GM21367 (cell line): ENCODE measurements around the gene HDAC4.

ENCODE experiments used
- ATAC-seq: cut with Tn5 transposase; IDR thresholded peaks from one replicate; pipeline ENCODE4 v1.9.1; 2021; ENCODE audit not compliant: unreplicated experiment

The HDAC4 gene

DNA sequence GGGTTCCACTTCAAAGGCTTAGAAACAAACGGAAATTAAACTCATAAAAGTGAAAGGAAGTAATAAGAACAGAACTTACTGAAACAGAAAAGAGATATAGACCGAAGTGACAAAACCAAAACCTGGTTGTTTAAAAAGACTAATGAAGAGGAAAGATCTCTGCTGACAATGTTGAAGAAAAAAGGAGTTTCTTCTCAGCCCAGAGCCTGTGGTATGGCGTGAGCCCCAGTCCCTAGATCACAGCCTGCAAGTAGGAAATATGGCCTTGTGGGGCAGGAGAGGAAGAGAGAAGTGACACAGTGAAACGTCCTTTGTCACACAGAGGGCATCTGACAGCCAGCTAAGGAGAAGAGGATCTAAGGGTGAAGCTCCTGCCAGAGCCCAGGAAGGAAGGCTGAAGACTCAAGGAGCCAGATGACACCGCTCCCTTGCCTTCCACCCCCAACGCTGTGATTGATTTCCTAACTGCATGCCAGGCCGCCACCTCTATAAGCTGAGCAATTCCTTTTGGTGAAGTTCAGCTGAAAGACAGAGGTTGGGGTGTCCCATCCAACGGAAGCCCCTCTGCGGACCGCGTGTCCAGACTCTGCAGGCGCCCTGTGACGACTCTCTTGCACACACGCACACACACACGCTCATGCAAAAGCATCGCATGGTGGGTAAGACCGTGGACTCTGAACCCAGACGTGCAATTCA is 141.1 kb downstream of the HDAC4 start:
- peak; percentile 46 for ATAC-seq

DNA sequence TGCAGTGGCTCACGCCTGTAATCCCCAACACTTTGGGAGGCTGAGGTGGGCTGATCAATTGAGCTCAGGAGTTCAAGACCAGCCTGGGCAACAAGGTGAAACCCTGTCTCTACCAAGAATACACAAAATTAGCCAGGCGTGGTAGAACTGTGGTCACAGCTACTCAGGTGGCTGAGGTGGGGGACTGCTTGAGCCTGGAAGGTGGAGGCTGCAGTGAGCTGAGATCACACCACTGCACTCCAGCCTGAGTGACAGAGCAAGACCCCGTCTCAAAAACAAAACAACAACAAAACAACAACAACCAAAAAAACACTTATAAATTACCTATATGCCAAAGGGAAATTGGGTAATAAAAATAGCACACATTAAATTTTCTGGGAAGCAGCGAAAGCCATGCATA is 141.6 kb downstream of the HDAC4 start:
- peak; percentile 55 for ATAC-seq

DNA sequence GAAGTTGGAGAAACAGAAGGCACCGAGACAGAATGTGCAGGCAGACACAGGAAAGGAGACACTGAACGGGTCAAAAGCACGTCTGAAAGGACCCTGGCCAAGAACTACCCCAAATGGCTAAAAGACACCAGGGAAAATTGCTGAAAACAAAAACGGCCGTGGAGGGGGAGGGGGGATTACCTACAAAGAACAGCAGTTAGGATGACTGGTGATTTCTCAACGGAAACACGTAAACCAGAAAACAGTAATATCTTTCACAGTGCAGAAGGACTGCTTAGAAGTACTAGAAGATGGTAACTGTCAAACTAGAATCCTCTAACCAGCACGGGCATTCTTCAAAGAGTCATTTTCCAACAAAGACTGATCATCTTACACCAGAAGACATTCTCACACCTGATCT is 142.6 kb downstream of the HDAC4 start:
- no peak for ATAC-seq

DNA sequence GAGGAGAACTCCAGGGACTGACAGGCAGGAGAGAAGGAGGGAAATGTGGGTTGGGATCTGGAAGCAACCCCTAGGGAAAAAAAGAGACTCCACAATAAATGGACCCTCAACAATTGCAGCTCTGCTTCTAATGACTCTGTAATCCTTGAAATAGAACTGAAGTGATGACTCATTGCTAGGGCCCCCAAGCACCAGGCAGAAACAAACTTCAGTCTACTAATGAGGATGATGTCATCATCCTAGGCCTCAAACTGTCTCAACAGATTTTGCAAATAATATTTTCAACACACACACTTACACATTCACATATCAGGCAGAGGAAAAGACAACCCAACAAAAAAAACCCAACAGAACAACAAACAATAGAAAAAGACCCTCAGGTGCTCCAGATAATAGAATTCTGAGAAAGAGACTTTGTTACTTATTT is 143.3 kb downstream of the HDAC4 start:
- ATAC-seq: no peak

DNA sequence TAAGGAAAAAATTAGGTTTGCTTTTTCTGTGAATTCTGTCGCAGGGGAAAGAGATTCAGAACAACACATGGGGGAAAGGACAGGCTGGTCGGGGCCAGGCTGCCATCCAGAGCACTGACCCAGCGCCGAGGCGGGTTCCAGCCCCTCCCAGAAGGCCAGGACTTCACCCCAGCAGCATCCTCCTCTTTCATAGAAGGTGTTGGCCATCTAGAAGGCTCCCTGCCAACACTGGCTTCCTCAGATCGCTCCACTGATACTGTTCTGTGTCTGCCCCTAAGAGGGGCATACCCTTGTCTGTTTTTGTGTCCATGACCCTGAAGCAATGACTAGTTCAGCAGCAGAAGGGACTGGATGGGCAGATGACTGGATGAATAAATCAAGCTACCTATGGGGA is 144.5 kb downstream of the HDAC4 start:
- ATAC-seq: no peak

DNA sequence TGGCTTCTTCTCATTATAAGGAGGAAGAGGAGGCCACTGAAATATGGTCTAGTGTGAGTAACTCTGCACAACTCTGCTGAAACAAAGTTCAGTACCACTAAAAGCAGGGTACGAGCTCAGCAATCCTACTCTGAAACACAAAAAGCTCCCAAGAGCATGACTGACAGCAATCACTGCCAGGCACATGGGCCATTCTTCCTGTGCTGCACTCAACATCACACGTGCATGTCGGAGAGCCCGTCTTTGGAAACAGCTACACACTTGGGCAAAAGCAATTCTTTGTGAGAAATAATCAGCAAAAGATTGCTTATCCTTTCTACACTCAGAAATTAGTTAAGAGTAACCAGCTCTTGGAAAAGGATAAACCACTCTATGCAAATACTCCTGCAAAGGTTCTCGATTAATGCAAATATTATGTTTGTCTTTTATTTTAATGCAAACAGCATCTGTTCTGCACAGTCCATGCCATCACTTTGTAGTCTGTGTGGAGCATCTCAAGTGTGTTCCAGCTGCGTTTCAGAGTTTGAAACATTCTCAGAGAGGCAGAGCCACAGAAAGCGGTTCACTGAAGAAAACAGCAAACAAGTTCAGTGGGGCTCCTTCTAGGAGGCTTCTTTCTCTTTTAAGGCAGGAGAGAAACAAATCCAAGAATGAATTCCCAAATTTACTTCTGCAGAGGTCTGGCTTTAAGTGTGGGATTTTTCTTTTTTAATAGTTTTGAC is 145.0 kb downstream of the HDAC4 start:
- ATAC-seq: no peak

DNA sequence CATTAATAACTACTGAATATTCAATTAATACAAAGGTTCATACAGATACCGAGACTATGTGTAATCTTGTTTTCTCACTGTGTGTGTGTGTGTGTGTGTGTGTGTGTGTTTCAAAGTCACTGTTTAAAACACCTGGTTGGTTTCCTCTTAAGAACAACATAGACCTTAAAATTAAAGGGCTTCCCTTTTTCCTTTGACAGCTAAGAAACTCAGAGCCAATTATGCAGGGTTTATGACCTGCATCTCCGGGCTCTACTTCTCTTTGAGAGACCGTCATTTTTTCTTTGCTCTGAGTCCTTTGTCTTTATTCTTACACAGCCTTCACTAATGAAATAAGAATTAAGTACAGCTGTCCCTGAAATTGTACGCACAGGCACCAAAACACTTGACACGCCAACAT is 145.6 kb downstream of the HDAC4 start:
- no peak for ATAC-seq

DNA sequence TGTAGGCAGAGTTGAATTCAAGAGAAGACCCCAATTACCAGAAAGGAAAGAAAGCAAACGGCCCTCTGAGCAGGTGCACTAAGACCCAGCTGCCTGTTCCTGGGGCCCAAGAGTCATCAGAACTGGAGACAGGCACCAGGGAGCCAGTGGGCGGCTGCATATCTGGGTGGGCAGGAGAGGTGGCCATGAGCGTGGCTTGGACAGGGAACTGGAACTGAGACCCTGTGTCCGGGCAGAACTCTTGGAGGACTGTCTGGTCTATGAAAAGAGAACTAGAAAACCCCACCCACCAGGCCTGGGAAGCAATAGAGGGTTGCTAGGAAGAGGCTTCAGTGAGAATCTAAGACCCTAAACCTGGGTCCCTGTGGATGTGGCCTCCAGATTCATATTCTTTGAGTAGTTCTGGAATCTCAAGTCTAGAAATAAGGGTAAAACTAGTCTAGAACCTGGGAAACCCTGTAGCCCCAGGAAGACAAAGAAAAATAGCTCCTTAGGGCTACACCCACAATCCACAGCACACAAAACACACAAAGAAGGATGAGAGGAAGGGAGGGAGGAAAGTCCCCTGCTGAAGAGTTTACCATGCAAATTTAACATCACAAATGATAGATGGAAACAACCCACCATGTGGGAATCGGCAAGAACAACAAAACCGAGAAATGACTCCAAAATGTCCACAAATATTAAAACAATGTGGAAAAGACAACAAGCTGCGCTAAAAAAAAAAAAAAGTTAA is 147.0 kb downstream of the HDAC4 start:
- ATAC-seq: no peak

DNA sequence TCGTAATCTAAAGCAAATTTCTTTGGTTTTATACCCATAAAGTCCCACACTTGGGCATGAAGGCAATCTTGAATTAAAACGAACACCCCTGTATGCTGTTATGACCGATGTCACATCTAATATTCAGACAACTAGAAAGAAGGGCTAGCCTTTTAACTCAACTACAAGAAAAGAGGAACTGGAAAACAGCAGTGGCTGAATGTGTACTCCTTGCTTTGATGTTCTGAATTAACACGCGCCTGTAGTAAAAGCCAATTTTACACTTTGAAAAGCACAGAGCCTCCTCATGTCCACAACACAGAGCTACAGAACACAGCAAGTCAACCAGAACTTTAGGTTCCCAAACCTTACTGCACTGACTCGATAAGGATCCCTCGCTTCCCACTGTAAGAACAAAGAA is 147.6 kb downstream of the HDAC4 start:
- peak; percentile 75 for ATAC-seq

DNA sequence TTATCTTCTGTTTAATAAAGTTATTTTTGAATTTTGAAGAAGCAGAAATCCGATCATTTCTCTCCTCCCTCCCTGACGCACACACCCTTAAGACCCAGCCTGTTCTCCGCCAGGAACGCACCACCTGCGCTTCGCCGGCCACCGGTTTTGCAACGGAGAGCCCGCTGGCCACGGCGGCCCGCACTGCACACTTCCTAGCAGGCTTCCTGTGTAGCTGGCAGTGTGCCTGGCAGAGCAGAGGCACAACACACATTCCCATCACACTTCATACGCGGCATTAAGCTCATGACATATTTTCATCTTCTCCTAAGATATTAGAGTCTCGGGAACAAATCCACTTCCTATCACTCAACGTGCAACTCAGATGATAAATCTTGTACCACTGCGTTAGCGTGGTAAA is 148.0 kb downstream of the HDAC4 start:
- ATAC-seq: peak; percentile 17

DNA sequence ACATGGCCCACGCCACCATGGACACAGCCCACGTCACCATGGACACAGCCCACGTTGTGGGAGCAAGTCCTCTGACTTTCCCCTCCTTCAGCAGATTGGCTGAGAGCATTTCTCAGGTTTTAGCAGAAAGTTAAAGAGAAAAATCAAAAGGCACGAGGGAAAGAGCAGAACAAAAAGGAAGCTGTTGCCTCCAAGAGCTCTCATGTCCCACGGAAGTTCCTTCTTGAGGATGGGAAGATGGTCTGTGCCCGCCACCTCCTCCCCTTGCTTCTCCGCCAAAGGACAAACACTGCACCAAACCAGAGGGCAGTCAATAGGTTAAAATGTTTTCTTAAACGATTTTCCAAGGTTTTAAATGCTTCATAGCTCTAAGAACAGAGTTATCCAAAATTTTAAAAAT is 148.4 kb downstream of the HDAC4 start:
- ATAC-seq: no peak

DNA sequence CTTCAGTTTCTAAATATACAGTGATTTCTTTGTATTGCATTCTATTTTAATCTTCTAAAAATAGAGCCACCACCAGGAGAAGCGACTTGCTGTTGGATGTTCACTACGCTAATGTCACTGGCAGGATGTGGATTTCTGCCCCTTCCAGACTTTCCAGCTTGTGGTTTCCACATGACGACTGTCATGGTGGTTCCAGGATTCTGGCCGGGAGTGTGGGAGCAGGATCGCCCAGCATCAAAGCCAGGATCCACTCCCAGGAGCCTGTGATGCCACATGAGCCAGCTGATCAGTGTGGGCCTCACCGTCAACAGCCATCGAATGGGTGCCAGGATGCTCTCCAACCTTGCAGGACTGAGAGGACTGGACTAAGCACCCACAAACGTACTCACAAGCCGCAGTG is 148.8 kb downstream of the HDAC4 start:
- ATAC-seq: no peak

DNA sequence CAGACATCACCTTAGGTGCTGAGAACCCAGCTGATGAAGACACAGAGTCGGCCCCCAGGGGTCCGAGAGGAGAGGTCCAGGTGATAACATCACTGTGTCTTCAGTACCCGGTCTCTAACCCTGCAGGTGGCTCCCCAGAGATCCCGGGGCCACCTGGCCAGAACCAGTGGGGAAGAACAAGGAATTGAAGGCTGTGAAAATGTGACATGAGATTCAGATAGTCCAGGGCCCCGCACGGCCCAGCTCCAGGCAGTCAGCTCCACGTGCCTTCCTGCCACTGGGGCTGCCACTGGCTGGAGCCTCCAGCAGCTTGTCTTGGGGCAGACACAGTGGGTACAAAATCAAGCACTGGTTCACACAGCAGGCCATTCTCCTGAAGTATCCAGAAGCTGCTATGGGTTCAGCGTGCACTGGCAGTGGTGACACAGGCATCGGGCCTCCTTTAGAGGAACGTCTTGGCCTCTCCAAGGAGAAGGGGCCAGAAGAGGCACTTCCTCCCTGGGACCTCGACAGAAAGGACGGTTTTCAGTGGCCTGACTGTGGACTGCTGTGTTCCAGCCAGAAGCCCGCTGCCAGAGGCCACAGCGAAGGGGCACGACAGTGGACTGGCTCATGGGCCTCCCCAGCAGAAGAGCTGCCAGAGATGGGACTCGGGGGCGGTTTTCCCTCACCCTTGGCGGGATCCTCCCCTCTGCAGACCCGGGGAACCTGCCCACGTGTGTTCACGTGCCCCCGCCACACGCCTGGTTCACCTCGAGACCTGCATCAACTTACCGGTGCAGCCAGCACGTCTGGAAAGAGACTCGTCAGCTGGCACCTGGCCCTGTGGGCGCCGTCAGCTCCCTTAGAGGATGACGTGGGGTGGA is 150.4 kb downstream of the HDAC4 start:
- ATAC-seq: no peak

DNA sequence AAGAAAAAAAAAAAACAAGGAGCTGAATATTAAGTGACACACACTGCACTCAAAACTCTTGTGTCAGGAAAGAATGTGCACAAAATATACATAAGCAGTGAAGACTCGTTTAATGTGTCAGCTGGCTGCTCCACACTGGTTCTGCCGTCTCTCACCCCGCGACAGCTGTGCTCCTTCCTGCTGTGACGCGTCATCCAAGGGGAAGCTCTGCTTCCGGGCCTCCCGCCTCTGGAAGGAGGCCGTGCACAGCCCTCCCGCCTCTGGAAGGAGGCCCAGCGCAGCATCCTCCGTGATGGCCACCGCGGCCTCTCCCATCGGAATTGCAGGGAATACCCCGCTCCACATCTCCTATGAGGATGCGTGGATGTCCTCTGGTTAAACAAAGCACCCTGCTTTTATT is 151.0 kb downstream of the HDAC4 start:
- ATAC-seq: no peak

DNA sequence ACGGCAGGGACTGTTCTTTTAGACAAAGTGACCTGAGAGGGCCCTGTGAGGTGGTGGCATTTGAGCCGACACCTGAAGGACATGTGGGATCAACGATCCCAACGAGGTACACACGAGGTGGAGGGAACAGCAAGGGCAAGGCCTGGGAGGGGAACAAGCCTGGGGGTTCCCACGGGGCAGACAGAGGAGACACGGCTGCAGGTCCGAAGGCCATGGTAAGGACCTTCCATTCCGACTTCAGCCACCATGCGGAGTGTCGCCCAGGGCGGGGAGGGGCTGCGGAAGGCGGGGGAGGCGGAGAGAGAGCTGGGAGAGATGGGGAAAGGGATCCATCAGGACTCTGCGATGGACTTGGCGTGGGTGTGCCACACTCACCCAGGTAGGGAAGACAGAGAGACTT is 151.8 kb downstream of the HDAC4 start:
- no peak for ATAC-seq

DNA sequence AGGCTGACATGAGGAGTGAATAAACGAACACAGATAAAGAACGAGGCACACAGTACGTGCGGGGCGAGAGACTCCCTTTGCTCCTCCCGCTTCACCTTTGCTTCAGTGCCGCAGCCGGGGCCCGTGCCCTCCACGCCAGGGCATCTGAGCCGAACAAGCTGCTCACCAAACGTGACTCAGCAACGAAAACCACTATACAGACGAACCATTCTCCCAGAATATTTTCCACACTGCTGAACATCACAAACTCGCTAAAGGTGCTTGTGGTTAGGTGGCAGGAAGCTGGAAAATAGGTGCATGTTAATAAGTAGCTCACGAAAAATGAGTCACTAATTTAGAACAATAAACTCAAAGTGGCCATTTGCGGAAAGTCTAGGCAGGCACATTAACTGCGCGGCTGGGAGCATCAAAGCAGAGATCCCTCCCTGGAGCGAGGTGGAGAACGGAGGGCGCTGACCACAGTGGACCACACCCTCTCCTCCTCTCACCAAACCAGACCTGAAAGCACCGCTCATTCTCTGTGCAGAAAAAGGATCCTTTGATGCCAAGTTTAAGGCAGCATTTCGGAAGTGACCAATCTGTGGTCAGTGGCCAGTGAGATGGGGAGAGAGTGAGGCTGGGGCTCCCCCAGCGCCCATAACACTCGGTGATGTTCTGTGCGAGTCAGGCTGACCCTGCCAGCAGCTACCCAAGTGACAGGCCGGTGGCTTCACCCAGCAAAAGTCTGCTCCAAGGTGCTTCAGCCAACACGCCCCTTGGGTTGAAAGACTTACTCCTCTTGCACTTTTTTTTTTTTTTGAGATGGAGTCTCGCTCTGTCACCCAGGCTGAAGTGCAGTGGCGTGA is 153.2 kb downstream of the HDAC4 start:
- no peak for ATAC-seq

DNA sequence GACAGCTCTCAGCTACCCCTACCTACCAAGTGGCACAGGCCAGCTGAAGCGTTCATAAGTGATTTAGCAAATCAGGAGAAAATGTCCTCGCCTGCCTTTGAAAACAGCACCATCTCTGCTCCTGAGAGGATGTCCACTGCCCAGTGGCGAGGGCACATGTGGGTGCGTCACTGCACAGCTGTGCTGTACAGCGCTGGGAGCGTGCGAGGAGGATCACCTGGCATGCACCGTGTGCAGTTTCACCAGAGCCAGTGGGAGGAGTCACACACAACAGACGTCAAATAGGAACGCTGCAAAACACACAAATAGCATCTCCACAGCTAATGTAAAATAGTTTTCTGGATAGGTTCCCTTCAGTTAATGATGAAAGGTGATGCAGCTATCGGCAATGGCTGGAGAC is 154.1 kb downstream of the HDAC4 start:
- no peak for ATAC-seq

DNA sequence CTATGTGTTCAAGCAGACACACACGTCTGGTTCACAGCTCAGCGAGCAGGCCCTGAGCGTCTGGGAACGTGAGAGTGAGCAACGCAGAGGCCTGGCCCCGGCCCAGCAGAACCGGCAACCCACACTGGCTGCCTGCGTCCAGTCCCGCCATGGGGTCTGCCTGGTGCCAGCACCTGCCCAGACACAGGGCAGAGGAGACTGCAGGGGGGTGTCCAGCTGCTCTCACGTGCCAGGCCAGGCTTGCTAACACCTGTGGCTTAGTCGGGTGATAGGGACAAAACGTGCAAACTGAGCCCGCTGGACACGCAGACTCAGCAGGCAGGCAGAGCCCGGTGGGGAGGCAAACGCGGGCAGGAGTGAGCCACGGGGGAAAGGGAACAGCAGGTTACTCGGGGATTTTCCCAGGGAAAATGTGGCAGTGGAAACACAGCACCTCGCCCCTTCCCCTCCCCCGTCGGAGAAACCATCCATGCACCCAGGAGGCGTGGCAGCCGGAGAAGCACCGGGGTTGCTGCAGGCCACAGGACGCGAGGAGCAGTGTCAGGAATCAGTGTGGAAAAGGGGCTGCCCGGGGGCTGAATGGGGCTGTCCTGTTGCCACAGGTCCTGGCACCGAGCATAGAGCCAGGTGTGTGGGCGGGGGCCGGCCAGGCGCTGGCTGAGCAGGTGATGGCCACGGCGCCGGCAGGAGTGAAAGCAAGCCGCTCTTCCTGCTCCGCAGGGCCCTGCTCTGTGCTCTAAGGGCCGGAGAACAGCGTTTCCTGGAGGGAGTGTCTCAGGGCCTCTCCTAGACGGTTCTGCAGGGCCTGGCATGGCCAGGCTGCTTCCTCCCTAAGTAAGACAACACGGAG is 154.7 kb downstream of the HDAC4 start:
- ATAC-seq: no peak

DNA sequence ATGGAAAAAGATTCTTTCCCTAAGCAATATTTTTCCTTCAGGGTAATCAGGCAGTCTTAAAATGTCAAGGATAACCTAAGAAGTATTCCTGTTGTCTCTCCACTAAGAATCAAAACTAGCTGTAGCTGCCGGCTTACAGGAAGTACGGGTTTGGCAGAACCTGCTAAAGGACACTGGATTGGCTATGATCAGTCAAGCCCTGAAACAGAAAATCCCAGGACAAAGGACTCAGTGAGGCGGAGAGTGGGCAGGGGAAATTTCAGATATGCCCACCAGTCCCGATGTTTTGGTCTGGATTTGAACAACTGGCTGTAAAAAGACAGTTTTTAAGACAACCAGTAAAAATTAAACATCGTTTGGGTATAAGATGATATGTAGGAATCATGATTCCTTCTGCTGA is 155.7 kb downstream of the HDAC4 start:
- ATAC-seq: no peak
